ENCODE results near the gene SH2D2A. TPM values are rescaled to one million over a fixed set of nuclear protein-coding genes. Genes with fewer than 3 reads are reported as not detected.

The SH2D2A gene
- total and polyA plus RNA-seq, 2 of the 4 experiments (the other 2 are of a cell fraction) = not detected

- TF ChIP-seq CHD1 (IDR thresholded peaks at IDR 0.05; ENCODE audit: low read depth, low read length) = no peak
Measured at GRCh38 chr1:156808186-156809030, 8.2 kb downstream of the SH2D2A start (continued).

- Histone ChIP-seq H3K27me3 (ENCODE audit: control insufficient read depth, insufficient read depth, low read length) (peaks cover 36% of the 10 kb centered on the region; the same call in 1 of the 2 replicates), H3K9me1 (ENCODE audit: insufficient read depth, low read length) (peaks cover 6% of the 10 kb centered on the region; the same call in 1 of the 2 replicates), H3K14ac (replicated peaks; ENCODE audit: low read depth, low read length) (no peak overlapping the region), H2BK20ac (ENCODE audit: low read depth, low read length) (no peak overlapping the region), H4K20me1 (ENCODE audit: insufficient read depth, low read length) (peaks cover 11% of the 10 kb centered on the region; the same call in 1 of the 2 replicates), H2BK5ac (ENCODE audit: low read depth, low read length, poor library complexity, severe bottlenecking) (no peak overlapping the region), H2AK5ac (ENCODE audit: low read depth, low read length) (no peak overlapping the region), H3K79me1 (ENCODE audit: low read depth in 1 of 2, low read length in 2 of 2) (no peaks in the 10 kb centered on the region), H4K91ac (ENCODE audit: insufficient read depth, low read depth, low read length) (no peak overlapping the region), H2BK15ac (ENCODE audit: low read depth, low read length) (no peak overlapping the region), H3K36me3 (ENCODE audit: control insufficient read depth, insufficient read depth, low read length) (no peaks in the 10 kb centered on the region; the same call in 1 of the 2 replicates), H3K27ac (ENCODE audit: insufficient read depth, low read length) (no peak overlapping the region), H3K4me2 (ENCODE audit: low read depth, low read length) (no peak overlapping the region), H2BK120ac (ENCODE audit: low read depth, low read length) (no peak overlapping the region), H3K18ac (ENCODE audit: low read depth, low read length) (no peak overlapping the region), H3K9me3 (ENCODE audit: control insufficient read depth, insufficient read depth, low read length) (no peaks in the 10 kb centered on the region), H3K4me1 (ENCODE audit: control insufficient read depth, insufficient read depth, low read length) (peaks cover 5% of the 10 kb centered on the region; the same call in 1 of the 2 replicates), H3K9ac (ENCODE audit: low read depth, low read length) (no peak overlapping the region), H4K8ac (ENCODE audit: low read depth in 2 of 2, low read length in 2 of 2) (no peak overlapping the region), H2AFZ (replicated peaks; ENCODE audit: low read length, poor library complexity) (no peak overlapping the region), H2AK9ac (replicated peaks; ENCODE audit: low read depth, low read length, poor library complexity) (no peak overlapping the region), H3K23ac (ENCODE audit: low read depth, low read length) (no peak overlapping the region), H3K4ac (ENCODE audit: low read depth, low read length) (no peak overlapping the region), H3K4me3 (ENCODE audit: insufficient read depth, low read depth, low read length) (no peak overlapping the region), H4K5ac (ENCODE audit: low read depth, low read length) (no peak overlapping the region), H3K56ac (ENCODE audit: extremely low read depth, insufficient read depth, low read length) (no peak overlapping the region)
- CTCF ChIA-PET = no interaction called here
- 100% methylated on average over 1 of the region's 2 CpGs; no CpG with 5 or more reads in 1 of the 2 experiments for WGBS, 2 experiments (ENCODE audit: extremely low coverage in 2 of 2, insufficient read length in 1 of 2)
- DNase-seq (no peak), ATAC-seq (ENCODE audit: low read depth) (no peak)
- in situ Hi-C loops (cut with MboI; ENCODE audit: low sequenced_read_pairs) (no loop called here), intact Hi-C loops (cut with micrococcal nuclease) (no loop called here), dilution Hi-C loops (cut with HindIII; ENCODE audit: low sequenced_read_pairs, unreplicated experiment) (no loop called here)
- no TSS peak for BruUV-seq (replicated peaks)
- POLR2A ChIA-PET (ENCODE audit: unreplicated experiment) = no interaction called here
- TF ChIP-seq NFE2L2 (IDR thresholded peaks at IDR 0.05; ENCODE audit: low read depth, low read length) = no peak
- TF ChIP-seq BHLHE40 (IDR thresholded peaks at IDR 0.05; ENCODE audit: low read depth, low read length) = no peak
- no peak for TF ChIP-seq MAZ (IDR thresholded peaks at IDR 0.05; ENCODE audit: borderline replicate concordance, low read depth, low read length)
- no peak for TF ChIP-seq MXI1 (IDR thresholded peaks at IDR 0.05; ENCODE audit: borderline replicate concordance, low read depth, low read length)
- no peak for TF ChIP-seq RAD21 (IDR thresholded peaks at IDR 0.05; ENCODE audit: low read length)
- TF ChIP-seq CHD1 (IDR thresholded peaks at IDR 0.05; ENCODE audit: low read depth, low read length) = no peak
- no peak for TF ChIP-seq CEBPB (IDR thresholded peaks at IDR 0.05; ENCODE audit: low read depth, low read length)
- TF ChIP-seq USF2 (IDR thresholded peaks at IDR 0.05; ENCODE audit: low read depth, low read length) = no peak
- no peak for TF ChIP-seq RCOR1 (IDR thresholded peaks at IDR 0.05; ENCODE audit: insufficient replicate concordance, low read length)
- TF ChIP-seq SMC3 (IDR thresholded peaks at IDR 0.05; ENCODE audit: low read depth, low read length) = no peak
- TF ChIP-seq POLR2A (IDR thresholded peaks at IDR 0.05; ENCODE audit: low read depth, low read length) = no peak
- no peak for TF ChIP-seq MAFK (IDR thresholded peaks at IDR 0.05; ENCODE audit: low read depth, low read length)
- no peak for TF ChIP-seq FOS (IDR thresholded peaks at IDR 0.05; ENCODE audit: low read depth, low read length)
- no peak for TF ChIP-seq CTCF (conservative IDR thresholded peaks at IDR 0.05; ENCODE audit: low read depth, low read length)
Measured at GRCh38 chr1:156807627-156808026, 9.0 kb downstream of the SH2D2A start.
